H9 (cell line): ENCODE data around the gene MAP3K2. TPM values are rescaled to one million over a fixed set of nuclear protein-coding genes. Genes with fewer than 3 reads are reported as not detected.

Experiments
- DNase-seq: peaks from one replicate; pipeline ENCODE4 v3.0.0-alpha.2; 2017
- H2AFZ ChIP-seq: one replicate; pipeline ENCODE4 v1.6.1; 2013; ENCODE audit warnings: mild to moderate bottlenecking, low read length, control low read depth, moderate library complexity
- H2AK5ac ChIP-seq: 2 replicates; pipeline ENCODE4 v1.6.1; 2013; ENCODE audit warnings: low read length, control low read depth, mixed read lengths; ENCODE audit not compliant: insufficient read length
- H2BK120ac ChIP-seq: one replicate; pipeline ENCODE4 v1.6.1; 2013; ENCODE audit warnings: low read depth, mild to moderate bottlenecking, low read length, control low read depth, inconsistent platforms; ENCODE audit not compliant: poor library complexity, severe bottlenecking
- H2BK12ac ChIP-seq: 2 replicates; pipeline ENCODE4 v1.6.1; 2013; ENCODE audit warnings: low read length, control low read depth, mixed read lengths, low read depth; ENCODE audit not compliant: insufficient read length
- H2BK15ac ChIP-seq: 2 replicates; pipeline ENCODE4 v1.6.1; 2013; ENCODE audit warnings: low read depth, low read length, control low read depth
- H2BK20ac ChIP-seq: one replicate; pipeline ENCODE4 v1.6.1; 2013; ENCODE audit warnings: low read depth, mild to moderate bottlenecking, low read length, control low read depth, inconsistent platforms; ENCODE audit not compliant: poor library complexity, severe bottlenecking
- H2BK5ac ChIP-seq: 2 replicates; pipeline ENCODE4 v1.6.1; 2013; ENCODE audit warnings: low read length, control low read depth, mixed read lengths; ENCODE audit not compliant: insufficient read length
- H3K14ac ChIP-seq: 2 replicates; pipeline ENCODE4 v1.6.1; 2013; ENCODE audit warnings: low read length, control low read depth; ENCODE audit not compliant: insufficient read depth
- H3K18ac ChIP-seq: 2 replicates; pipeline ENCODE4 v1.6.1; 2013; ENCODE audit warnings: low read depth, mild to moderate bottlenecking, mixed read lengths, low read length, control low read depth; ENCODE audit not compliant: insufficient read length
- H3K23ac ChIP-seq: 2 replicates; pipeline ENCODE4 v1.6.1; 2013; ENCODE audit warnings: low read length, control low read depth, mixed read lengths, low read depth; ENCODE audit not compliant: insufficient read length
- H3K23me2 ChIP-seq: 2 replicates; pipeline ENCODE4 v1.6.1; 2013; ENCODE audit warnings: low read depth, mild to moderate bottlenecking, mixed read lengths, low read length, control low read depth; ENCODE audit not compliant: insufficient read length, poor library complexity, severe bottlenecking
- H3K27ac ChIP-seq: 2 replicates; pipeline ENCODE4 v1.5.1; 2013; ENCODE audit warnings: low read length, control low read depth, mixed read lengths, low read depth; ENCODE audit not compliant: insufficient read length
- H3K27me3 ChIP-seq: 2 replicates; pipeline ENCODE4 v1.6.1; 2013; ENCODE audit warnings: low read length, control low read depth, inconsistent platforms; ENCODE audit not compliant: insufficient read depth
- H3K4ac ChIP-seq: 2 replicates; pipeline ENCODE4 v1.6.1; 2013; ENCODE audit warnings: low read depth, mild to moderate bottlenecking, control low read depth, inconsistent platforms, low read length, moderate library complexity
- H3K4me1 ChIP-seq: 2 replicates; pipeline ENCODE4 v1.6.1; 2013; ENCODE audit warnings: low read length, control low read depth, inconsistent platforms; ENCODE audit not compliant: insufficient read depth
- H3K4me2 ChIP-seq: 2 replicates; pipeline ENCODE4 v1.6.1; 2013; ENCODE audit warnings: low read length, control low read depth, mixed read lengths; ENCODE audit not compliant: insufficient read length, insufficient read depth
- H3K56ac ChIP-seq: 2 replicates; pipeline ENCODE4 v1.6.1; 2013; ENCODE audit warnings: low read depth, mild to moderate bottlenecking, mixed read lengths, low read length, control low read depth; ENCODE audit not compliant: insufficient read length
- H3K79me1 ChIP-seq: 2 replicates; pipeline ENCODE4 v1.6.1; 2013; ENCODE audit warnings: low read depth, mild to moderate bottlenecking, moderate library complexity, low read length, control low read depth, inconsistent platforms; ENCODE audit not compliant: insufficient read depth, poor library complexity, severe bottlenecking
- H3K79me2 ChIP-seq: 2 replicates; pipeline ENCODE4 v1.6.1; 2013; ENCODE audit warnings: low read length, control low read depth, inconsistent platforms; ENCODE audit not compliant: insufficient read depth
- H3K9ac ChIP-seq: 2 replicates; pipeline ENCODE4 v1.6.1; 2013; ENCODE audit warnings: low read length, control low read depth, mixed read lengths; ENCODE audit not compliant: insufficient read length; ENCODE audit errors: extremely low read depth
- H3K9me3 ChIP-seq: one replicate; pipeline ENCODE4 v1.6.1; 2013; ENCODE audit warnings: low read depth, low read length, inconsistent platforms; ENCODE audit not compliant: control insufficient read depth
- H3T11ph ChIP-seq: one replicate; pipeline ENCODE4 v1.6.1; 2013; ENCODE audit warnings: mild to moderate bottlenecking, low read length, control low read depth, inconsistent platforms
- H4K20me1 ChIP-seq: one replicate; pipeline ENCODE4 v1.6.1; 2013; ENCODE audit not compliant: control insufficient read depth, insufficient read length, insufficient read depth
- H4K5ac ChIP-seq: 2 replicates; pipeline ENCODE4 v1.6.1; 2013; ENCODE audit warnings: low read depth, mild to moderate bottlenecking, mixed read lengths, low read length, control low read depth; ENCODE audit not compliant: insufficient read length
- H4K8ac ChIP-seq: replicated peaks from 2 replicates; pipeline ENCODE4 v1.6.1; 2013; ENCODE audit warnings: low read length, control low read depth, mixed read lengths, low read depth; ENCODE audit not compliant: insufficient read length
- H4K91ac ChIP-seq: 2 replicates; pipeline ENCODE4 v1.6.1; 2013; ENCODE audit warnings: low read depth, mild to moderate bottlenecking, moderate library complexity, mixed read lengths, low read length, control low read depth; ENCODE audit not compliant: insufficient read length
- H3K27ac Mint-ChIP-seq, 3 experiments: 2 replicates in 2 of 3; 3 replicates in 1 of 3; pipeline ENCODE4 v1.8.0; 2020 to 2021; ENCODE audit warnings: mixed read lengths in 3 of 3, mild to moderate bottlenecking in 1 of 3, moderate library complexity in 1 of 3
- H3K27me3 Mint-ChIP-seq: 2 replicates; pipeline ENCODE4 v1.8.0; 2021; ENCODE audit warnings: low read depth, mild to moderate bottlenecking, moderate library complexity, mixed read lengths
- H3K36me3 Mint-ChIP-seq, 3 experiments: 2 replicates in 2 of 3; 3 replicates in 1 of 3; pipeline ENCODE4 v1.8.0; 2020 to 2021; ENCODE audit warnings: low read depth in 3 of 3, mixed read lengths in 3 of 3; ENCODE audit not compliant: insufficient read depth in 1 of 3
- H3K4me1 Mint-ChIP-seq, 2 experiments: 2 replicates each; pipeline ENCODE4 v1.8.0; 2020; ENCODE audit warnings: mixed read lengths in 2 of 2
- H3K4me3 Mint-ChIP-seq, 2 experiments: 2 replicates in 1 of 2; 3 replicates in 1 of 2; pipeline ENCODE4 v1.8.0; 2020 to 2021; ENCODE audit warnings: mild to moderate bottlenecking in 2 of 2, mixed read lengths in 2 of 2, moderate library complexity in 1 of 2
- H3K9me3 Mint-ChIP-seq, 2 experiments: 2 replicates in 1 of 2; 3 replicates in 1 of 2; pipeline ENCODE4 v1.8.0; 2020; ENCODE audit warnings: mild to moderate bottlenecking in 2 of 2, mixed read lengths in 2 of 2, moderate library complexity in 1 of 2
- CTCF ChIP-seq: fragments of 200-600 bp; sonication (generic); conservative IDR thresholded peaks from 3 replicates; pipeline ENCODE4 v1.8.0; 2021; ENCODE audit warnings: antibody characterized with exemption, mild to moderate bottlenecking
- WGBS: extraction: QIAGEN DNeasy Blood & Tissue Kit; methylation state at CpG from one replicate; pipeline ENCODE4 v1.1.7; 2013; ENCODE audit warnings: missing lambda C conversion rate, low lambda C conversion rate, mixed read lengths; ENCODE audit not compliant: insufficient read length; ENCODE audit errors: extremely low coverage; 5-methylcytosine and 5-hydroxymethylcytosine counted together
- total RNA-seq: library from RNA; stranded (reverse); gene quantifications from 2 replicates; pipeline ENCODE4 v1.2.1, GENCODE V29; 2021

MAP3K2 gene
- total RNA-seq, 1 experiment from 2014 or later = 25.8 TPM

GRCh38 chr2:127361929-127362885 lies 25.6 kb downstream of the MAP3K2 start:
- H2AK5ac ChIP-seq = no peak overlapping the region
- no peak overlapping the region for H3K14ac ChIP-seq
- H2AFZ ChIP-seq = no peak overlapping the region
- H3K56ac ChIP-seq = no peak overlapping the region
- Mint-ChIP-seq H3K27ac (no peak overlapping the region), H3K27me3 (no peaks in the 10 kb centered on the region), H3K36me3 (no peaks in the 10 kb centered on the region; a peak in 1 of 7 replicates), H3K4me1 (peaks cover 45 to 49% of the 10 kb centered on the region in 2 experiments), H3K9me3 (no peaks in the 10 kb centered on the region), H3K4me3 (no peak overlapping the region)
- H3K23me2 ChIP-seq = no peaks in the 10 kb centered on the region
- H4K20me1 ChIP-seq = no peaks in the 10 kb centered on the region
- H2BK20ac ChIP-seq = no peak overlapping the region
- no peak for DNase-seq
- no peak overlapping the region for H2BK5ac ChIP-seq
- H3K9me3 ChIP-seq = no peaks in the 10 kb centered on the region
- no peaks in the 10 kb centered on the region for H3K4me1 ChIP-seq
- TF ChIP-seq CTCF = no peak
- no peak overlapping the region for H3K4me2 ChIP-seq
- H2BK120ac ChIP-seq = no peak overlapping the region
- no peak overlapping the region for H4K91ac ChIP-seq
- no peak overlapping the region for H3K23ac ChIP-seq
- H3K18ac ChIP-seq = no peak overlapping the region
- no peak overlapping the region for H4K5ac ChIP-seq
- no peak overlapping the region for H3T11ph ChIP-seq
- no peak overlapping the region for H2BK12ac ChIP-seq
- H3K27ac ChIP-seq = no peak overlapping the region
- no peaks in the 10 kb centered on the region for H3K79me2 ChIP-seq
- H3K79me1 ChIP-seq = no peaks in the 10 kb centered on the region
- no CpG with 5 or more reads among the region's 10 CpGs for WGBS
- H3K27me3 ChIP-seq = no peaks in the 10 kb centered on the region
- H4K8ac ChIP-seq = no peak overlapping the region
- H3K4ac ChIP-seq = no peak overlapping the region
- no peak overlapping the region for H3K9ac ChIP-seq
- no peak overlapping the region for H2BK15ac ChIP-seq
